Hypothalamus (tissue), 51 donors: ENCODE results near the gene SEMA6B.
"Not testable (repeated sequence)": the region's sequence is repeated elsewhere in the genome, so short reads cannot be mapped to it uniquely, and the experiment has no call there.

Experiments used
- DNase-seq, 51 donors: peaks; one replicate each; lab custom pipeline; 2025; lab: John Stamatoyannopoulos, UW

The SEMA6B gene

GRCh38 chr19:4531562-4532165 is 27.8 kb downstream of the SEMA6B start:
- DNase-seq: no peak

- no peak for DNase-seq
These were observed 29.5 kb downstream of the SEMA6B start for GRCh38 chr19:4529924-4530522.

GRCh38 chr19:4528843-4529242 is 30.6 kb downstream of the SEMA6B start:
- DNase-seq: no peak

DNA sequence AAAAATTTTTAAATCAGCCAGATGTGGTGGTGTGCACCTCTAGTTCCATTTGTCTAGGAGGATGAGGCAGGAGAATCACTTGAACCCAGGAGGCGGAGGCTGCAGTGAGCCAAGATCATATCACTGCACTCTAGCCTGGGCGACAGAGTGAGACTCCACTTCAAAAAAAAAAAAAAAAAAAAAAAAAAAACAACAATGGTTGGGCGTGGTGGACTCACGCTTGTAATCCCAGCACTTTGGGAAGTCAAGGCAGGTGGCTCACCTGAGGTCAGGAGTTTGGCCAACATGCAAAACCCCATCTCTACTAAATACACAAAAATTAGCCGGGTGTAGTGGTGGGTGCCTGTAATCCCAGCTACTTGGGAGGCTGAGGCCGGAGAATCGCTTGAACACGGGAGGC is 32.1 kb downstream of the SEMA6B start:
- DNase-seq: not testable (repeated sequence)

DNA sequence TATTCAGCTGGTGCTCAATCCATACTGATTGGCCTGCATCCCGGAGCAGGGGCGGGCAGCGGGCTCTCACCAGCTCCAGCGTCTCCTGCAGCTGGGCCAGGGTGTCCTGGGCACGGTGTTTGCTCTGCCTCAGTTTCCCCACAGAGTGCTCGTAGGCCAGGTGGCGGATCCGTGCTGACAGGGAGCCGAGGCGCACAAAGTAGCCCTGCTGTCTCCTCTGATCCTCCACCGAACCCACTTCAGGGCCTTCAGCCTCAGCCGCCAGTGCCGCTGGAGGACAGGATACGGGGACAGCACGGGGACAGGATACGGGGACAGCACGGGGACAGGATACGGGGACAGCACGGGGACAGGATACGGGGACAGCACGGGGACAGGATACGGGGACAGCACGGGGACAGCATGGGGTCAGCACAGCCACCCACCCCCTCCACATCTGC is 33.9 kb downstream of the SEMA6B start:
- DNase-seq: no peak

GRCh38 chr19:4524808-4525562 is 34.5 kb downstream of the SEMA6B start:
- DNase-seq: peak in 10 of 51 donors; percentile 4 to 41 (median 12)

DNA sequence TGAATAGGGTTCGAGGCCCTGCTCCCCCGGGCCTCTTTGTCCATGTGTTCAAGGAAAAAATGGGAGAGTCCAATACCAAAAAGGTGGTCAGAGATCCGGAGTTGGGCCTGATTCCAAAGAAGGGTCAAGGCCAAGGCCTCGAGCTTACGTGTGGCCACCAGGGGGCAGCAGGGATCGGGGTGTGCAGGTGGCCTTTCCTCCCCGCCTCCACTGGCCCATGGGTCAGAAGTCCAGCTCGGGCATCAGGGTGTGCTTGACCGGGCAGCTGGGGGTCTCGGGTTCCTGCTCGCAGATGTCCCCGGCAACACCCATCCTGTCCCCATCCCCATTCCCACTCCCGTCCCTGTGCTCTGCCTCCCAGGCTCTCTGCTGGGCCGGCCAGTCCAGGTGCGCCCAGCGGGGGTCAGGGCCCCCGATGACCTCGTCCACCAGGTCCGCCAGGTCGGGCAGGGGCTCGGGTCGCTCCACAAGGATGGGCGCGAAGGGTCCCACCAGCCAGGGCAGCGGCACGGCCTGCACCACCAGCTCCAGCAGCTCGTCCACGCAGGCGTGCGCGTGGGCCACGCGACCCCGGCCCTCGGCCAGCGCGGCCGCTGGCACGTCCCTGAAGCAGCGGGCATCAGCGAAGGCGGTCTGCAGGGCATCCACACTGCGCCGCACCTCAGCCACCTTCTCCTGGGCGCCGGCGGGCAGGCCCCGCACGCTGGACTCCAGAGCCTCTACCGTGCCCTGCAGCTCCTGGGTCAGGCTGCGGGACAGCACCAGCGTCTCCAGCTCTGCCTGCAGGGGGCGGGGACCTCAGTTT is 36.0 kb downstream of the SEMA6B start:
- peak in 14 of 51 donors; percentile 2 to 49 (median 18) for DNase-seq

GRCh38 chr19:4522291-4523002 is 37.0 kb downstream of the SEMA6B start:
- DNase-seq: no peak

GRCh38 chr19:4521888-4522242 is 37.6 kb downstream of the SEMA6B start:
- DNase-seq: no peak

DNA sequence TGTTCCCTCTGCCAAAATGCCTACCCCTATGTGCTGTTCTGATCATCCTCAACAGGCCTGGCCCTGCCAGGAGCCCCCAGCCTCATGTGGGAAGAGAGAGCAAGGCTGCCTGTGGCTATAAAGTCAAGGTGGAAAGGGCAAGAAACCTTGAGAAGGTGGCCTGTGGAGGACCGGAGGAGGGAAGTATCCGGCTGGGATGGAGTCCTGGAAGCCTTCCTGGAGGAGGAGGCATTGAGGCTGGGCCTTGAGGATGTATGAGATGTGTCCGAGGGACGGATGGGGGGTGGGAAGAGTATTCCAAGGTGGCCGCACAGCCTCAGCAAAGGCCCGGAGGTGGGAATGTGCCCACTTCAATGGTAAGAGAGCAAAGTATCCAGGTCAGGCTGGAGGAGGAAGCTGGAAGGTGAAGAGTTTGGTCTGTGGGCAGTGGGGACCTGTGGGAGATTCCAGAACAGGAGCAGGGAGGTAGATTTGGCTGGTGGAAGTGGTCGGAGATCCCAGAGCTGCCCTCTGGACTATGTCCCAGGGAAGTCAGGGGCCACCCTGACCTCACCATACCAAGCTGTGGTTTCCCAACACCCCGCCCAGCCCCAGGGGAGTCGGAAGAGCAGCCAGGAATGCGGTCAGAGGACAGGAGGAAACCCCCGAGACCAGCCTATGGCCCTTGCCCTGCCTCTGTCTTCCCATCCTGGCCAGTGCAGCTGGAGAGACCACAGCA is 38.2 kb downstream of the SEMA6B start:
- DNase-seq: no peak

DNA sequence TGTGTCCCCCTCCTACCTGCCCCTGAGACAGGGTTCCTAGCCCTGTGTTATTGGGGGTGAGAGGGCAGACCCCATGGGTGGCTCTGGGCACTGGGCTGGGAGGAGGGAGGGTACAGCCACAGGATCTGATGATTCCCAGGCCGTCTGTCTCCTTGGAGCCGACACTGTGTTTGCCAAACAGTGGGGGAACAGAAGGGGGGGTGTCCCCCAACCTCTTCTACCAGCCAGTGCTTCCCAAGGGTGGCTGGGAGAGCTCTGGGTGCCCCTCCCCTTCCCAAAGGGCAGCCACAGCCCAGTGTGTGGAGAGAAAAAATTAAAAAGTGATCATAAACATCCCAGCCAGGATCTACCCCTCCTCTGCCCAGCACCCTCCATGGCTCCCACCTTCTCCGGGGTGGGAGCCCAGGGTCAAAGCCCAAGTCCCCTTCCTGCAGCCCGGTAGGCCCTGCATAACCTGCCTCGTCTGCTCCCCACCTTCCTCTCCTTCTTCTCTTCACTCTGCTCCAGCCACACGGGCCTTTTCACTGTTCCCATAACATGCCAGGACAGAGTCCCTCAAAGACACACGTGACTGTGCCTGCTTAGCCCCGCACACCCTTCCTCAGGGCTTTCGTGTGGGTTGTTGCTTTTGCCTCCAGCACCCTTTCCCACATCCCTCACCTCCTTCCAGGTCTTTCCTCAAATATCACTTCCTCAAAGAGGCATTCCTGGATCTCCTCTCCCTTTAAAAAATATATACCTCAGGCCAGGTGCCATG is 39.8 kb downstream of the SEMA6B start:
- DNase-seq: peak in 12 of 51 donors; percentile 13 to 40 (median 32)

- DNase-seq: no peak
These were observed 40.4 kb downstream of the SEMA6B start for GRCh38 chr19:4519172-4519496.

DNA sequence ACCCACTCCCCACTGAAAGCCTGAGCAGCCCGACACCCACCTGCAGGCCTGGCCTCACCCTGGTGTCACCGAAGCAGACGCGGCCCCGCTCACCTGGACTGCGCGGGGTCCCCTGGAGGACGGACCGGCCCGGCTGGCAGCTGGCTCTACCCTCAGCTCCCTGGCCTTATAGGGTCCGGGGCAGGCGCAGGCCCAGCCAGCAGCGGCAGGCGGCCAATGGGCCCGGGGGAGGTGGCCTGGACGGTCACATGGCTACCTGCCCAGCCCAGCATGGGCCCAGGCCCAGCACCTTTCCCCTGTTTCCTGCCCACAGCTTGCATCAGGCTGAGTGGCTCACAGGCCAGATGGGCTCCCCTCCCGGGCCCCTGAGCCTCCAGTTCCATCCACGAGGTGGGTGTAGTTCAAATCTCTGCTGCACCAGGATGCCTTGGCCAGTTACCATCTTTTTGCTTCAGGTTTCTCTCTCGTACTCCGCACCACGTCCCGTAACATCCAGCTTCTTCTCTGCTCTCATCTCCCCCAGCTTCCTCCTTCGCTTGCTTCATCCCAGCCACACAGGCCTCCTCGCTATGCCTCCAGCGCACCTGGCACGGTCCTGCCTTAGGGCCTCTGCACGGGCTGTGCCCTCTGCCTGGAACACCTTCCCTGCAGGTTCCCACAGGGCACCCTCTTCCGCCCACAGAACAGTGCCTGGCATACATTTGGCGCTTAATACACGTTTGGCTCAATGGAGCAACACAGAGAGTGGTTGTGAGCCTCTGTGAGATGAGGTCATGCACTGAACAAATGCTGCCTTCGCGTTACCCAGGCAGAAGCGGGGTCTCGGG is 40.9 kb downstream of the SEMA6B start, which contains the start of gene PLIN4:
Gene PLIN4, minus strand, starts transcription at position 142 of the 827 bp plus-strand sequence. CDS start 214 bp downstream, outside the sequence.
- peak in 38 of 51 donors; percentile 8 to 85 (median 66) for DNase-seq

- no peak for DNase-seq
These were observed 41.9 kb downstream of the SEMA6B start for GRCh38 chr19:4517451-4518057.

- peak in 10 of 51 donors; percentile 6 to 44 (median 28) for DNase-seq
These were observed 42.6 kb downstream of the SEMA6B start for GRCh38 chr19:4516939-4517300.

DNA sequence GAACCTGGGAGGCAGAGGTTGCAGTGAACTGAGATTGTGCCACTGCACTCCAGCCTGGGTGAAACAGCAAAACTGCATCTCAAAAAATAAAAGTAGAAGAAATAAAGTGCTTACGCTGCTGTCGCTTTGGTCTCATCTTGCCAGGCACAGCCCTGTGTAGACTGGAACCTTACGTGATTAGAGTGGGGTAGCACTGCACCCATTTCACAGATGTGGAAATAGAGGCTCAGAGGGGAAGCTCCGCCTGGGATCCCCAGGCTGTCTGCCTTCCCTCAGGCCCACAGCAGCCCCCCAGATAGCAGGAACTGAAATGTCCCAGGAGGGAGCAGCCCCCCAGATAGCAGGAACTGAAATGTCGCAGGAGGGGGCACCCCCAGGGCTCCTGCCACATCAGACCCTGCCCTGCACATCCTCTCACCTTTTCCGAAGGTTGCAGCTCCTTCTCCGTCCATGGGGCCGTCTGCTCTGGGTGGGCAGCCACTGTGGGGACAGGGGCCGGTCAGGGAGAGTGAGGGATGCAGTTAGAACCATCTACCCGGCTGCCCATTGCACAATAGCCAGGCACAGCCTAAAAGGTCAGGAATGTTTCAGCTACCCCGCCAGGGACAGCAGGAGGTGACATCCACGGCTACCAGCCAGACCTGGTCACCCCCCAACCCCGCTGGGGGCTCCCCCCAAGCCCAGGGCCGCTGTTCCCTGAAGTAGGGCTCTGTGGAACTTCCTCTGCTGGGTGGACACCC is 43.1 kb downstream of the SEMA6B start:
- DNase-seq: no peak

DNA sequence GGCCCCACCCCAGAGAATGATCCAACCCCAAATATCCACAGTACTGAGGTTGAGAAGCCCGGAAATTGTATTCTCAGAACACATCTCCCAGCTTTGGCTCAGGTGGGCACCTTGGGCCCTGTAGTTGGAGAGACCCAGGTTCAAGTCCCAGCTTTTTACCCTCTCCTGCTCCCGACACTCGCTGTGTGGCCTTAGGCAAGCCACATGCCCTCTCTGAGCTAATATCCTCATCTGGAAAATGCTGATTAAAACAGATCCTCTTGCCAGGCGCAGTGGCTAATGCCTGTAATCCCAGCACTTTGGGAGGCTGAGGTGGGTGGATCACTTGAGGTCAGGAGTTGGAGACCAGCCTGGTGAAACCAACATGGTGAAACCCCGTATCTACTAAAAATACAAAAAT is 43.8 kb downstream of the SEMA6B start:
- DNase-seq: no peak
